GM18858 (cell line): ENCODE measurements around the gene SLC4A1.
"Not testable (repeated sequence)": the region's sequence is repeated elsewhere in the genome, so short reads cannot be mapped to it uniquely, and the experiment has no call there.

Experiments
- ATAC-seq: cut with Tn5 transposase; IDR thresholded peaks from one replicate; pipeline ENCODE4 v1.9.1; 2021; ENCODE audit not compliant: unreplicated experiment

Gene SLC4A1

DNA sequence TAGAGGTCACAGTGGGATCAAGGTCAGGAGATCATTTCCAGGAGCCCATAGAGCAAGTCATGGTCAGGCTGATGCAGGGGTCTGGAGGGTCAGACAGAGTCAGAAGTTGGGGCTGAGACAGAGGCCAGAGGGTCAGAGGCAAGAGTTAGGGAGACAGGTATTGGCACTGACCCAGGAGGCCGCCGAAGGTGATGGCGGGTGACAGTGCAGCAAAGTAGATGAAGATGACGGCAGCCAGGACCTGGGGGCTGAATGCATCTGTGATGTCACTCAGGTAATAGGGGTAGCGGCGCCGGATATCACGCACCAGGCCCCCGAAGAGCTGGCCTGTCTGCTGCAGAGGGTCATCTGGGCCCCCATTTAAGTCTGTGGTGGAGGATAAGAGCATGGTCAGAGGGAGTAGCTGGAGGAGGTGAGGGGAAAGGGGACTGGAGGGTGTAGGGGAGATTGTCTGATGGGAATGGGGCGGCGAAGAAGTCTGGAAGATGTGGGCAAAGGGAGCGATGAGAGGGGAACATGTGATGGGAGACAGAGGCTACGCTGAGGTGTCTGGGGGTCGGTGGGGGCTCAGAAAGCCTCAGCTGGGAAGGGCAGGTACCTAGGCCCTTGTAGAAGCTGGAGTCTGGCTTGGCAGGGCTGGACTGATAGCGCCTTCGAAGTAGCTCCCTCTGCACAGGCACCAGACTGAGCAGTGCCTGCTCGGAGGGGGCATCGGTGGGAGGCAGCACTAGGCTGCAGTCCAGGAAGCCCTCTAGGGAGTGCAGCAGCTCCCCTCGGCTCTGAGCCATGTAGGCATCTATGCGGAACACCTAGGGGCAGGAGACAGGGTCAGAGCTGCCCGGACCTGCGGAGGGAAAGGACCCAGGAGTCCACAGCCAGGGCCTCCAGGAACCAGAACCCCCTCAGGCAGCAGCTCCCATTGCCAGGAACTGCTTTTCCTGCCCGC is 9.8 kb downstream of the SLC4A1 start:
- no peak for ATAC-seq

GRCh38 chr17:44256671-44257070 is 11.3 kb downstream of the SLC4A1 start:
- ATAC-seq: no peak

GRCh38 chr17:44255915-44256314 is 12.0 kb downstream of the SLC4A1 start:
- no peak for ATAC-seq

GRCh38 chr17:44254361-44255095 is 13.4 kb downstream of the SLC4A1 start:
- no peak for ATAC-seq

GRCh38 chr17:44253006-44253405 is 14.9 kb downstream of the SLC4A1 start:
- ATAC-seq: no peak

GRCh38 chr17:44251062-44251461 is 16.9 kb downstream of the SLC4A1 start:
- ATAC-seq: no peak

DNA sequence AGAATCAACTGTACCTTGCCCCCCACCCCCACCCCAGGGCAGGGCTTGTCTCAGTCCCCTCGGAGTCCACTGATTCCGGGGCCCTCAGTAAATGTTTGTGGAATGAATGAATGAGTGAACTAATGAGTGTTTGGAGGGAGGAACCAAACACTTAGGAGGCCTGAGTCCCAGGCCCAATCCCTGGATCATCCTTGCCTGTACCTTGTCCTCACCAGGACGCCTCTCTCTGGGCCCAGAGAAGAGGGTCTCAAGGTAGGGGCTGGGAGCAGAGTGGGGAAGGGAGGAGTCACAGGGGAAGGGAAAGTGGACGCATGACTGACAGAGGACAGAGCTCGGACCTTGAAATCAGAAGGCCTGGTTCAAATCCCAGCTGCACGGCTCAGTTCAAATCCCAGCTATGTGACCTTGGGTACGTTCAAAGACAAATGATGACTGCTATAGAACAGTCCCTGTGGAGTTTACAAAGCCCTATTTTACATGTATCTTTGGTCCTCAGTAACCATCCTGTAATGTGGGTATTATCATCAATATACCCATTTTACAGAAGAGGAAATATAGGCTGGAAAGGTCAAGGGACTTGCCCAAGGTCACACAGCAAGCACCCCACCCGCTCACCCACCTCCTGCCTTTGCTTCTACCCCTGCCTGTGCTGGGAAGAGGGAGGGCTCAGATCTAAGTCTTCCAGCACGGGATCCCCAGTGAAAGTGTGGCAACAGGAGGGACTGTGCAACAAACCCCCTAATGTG is 18.3 kb downstream of the SLC4A1 start:
- ATAC-seq: no peak

DNA sequence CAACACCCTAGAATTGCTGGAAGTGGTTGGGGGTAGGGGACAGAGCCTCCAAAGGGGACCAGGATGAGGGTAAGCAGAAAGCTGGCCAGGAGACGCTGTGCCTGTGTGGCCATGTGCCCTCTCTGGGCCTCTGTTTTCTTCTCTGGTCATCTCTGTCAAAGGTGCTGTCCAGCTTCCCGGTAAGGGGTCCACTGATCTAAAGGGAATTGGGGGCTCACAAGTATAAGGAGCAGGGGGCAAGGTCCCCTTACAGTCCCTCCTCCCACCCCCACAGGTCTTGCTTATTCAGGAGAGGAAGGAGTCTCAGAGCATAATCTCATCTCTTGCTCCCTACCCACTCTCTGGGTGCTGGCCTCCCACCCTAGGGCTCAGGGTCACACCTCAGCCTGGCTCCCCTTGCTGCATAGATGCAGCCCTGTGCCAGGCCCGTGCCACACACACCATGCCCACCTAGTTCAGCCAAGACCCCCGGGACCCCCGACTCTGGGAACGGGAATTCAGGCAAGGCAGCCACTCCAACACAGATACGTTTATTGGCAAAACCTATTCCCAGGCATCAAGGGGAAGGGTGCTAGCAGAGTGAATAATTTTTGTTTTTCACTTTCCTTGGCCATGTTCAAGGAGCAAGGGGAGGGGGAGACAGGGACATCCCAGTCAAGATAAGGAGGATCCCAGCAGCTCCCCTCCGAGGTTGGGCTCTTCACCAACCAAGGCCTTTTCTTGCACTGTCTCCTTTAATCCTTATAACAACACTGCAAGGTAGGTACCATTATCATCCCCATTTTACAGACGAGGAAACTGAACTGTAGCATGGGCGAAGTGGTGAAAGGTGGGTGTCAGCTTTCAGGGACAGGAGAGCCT is 19.8 kb downstream of the SLC4A1 start:
- ATAC-seq: no peak

- ATAC-seq: no peak
Observed at GRCh38 chr17:44247440-44247841, 20.5 kb downstream of the SLC4A1 start.

- no peak for ATAC-seq
Observed at GRCh38 chr17:44241106-44241624, 26.8 kb downstream of the SLC4A1 start.

DNA sequence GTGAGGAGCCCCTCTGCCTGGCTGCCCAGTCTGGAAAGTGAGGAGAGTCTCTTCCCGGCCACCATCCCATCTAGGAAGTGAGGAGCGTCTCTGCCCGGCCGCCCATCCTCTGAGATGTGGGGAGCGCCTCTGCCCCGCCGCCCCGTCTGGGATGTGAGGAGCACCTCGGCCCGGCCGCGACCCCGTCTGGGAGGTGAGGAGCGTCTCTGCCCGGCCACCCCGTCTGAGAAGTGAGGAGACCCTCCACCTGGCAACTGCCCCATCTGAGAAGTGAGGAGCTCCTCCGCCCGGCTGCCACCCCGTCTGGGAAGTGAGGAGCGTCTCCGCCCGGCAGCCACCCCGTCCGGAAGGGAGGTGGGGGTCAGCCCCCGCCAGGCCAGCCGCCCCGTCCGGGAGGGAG is 30.0 kb downstream of the SLC4A1 start:
- ATAC-seq: not testable (repeated sequence)

- ATAC-seq: no peak
Observed at GRCh38 chr17:44236444-44236991, 31.4 kb downstream of the SLC4A1 start.

DNA sequence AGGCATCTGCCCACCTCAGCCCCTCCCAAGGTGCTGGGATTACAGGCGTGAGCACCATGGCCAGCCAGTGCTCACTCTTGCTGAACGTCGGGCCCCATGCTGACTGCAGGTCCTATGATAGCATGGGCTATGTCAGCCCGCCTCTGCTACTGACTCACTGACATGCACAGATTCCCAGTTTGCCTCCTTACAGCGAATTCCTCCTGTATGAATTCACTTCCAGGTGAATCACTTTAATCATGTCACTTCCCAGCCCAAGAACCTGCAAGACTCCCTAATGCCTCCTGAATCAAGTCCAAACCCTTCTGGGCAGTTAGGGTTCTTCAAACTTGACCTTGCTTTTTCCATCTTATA is 32.4 kb downstream of the SLC4A1 start:
- no peak for ATAC-seq

- ATAC-seq: no peak
Observed at GRCh38 chr17:44233582-44233981, 34.4 kb downstream of the SLC4A1 start.

- no peak for ATAC-seq
Observed at GRCh38 chr17:44232061-44232460, 35.9 kb downstream of the SLC4A1 start.

GRCh38 chr17:44230140-44230539 is 37.8 kb downstream of the SLC4A1 start:
- no peak for ATAC-seq

- no peak for ATAC-seq
Observed at GRCh38 chr17:44229090-44229489, 38.8 kb downstream of the SLC4A1 start.

GRCh38 chr17:44223541-44224071 is 44.3 kb downstream of the SLC4A1 start:
- ATAC-seq: no peak

DNA sequence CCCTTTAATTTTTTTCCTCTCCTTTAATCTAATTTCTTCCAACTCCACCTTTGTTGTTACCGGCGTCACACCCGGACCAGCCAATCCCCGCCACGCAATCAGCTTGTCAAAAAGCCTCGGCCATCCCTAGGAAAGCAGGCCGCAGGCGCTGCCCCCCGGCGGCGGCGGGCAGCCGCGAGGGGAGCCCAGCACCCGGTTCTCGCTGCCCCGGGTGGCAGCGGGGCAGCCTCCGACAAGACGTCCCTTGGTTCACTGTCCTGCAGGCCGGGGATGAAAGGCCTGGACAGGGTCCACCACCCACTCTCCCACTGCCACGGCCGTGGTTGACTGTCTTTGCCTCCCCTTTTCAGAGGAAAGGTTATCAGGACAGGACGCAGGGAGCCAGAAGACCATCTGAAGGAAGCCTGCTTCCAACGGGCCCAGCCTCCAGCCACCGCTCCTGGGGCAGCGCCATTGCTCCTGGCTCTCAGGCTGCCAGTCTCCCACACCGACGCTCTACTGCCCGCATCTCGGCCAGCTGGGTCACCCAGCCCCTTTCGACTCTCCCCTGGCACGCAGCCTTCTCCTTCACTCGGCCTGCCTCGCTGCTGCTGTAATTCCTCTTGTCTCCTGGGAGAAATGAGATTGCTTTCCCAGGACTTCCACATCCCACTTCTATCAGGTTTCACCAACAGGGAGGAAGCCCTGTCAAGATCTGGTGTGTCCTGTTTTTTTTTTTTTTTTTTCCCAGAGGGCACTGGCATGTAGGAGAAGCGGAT is 45.6 kb downstream of the SLC4A1 start:
- ATAC-seq: no peak
